GM12878 (cell line): ENCODE measurements around the gene RPS6KA2. TPM values are rescaled to one million over a fixed set of nuclear protein-coding genes. Genes with fewer than 3 reads are reported as not detected.

Experiments
- ATAC-seq: fragments of 200-7000 bp; cut with Tn5 transposase; 3 replicates; pipeline ENCODE4 v1.9.1; 2020; ENCODE audit warnings: mild to moderate bottlenecking, moderate library complexity
- BruUV-seq: library from RNA; stranded (reverse); fragments of 400-500 nt; replicated peaks from 2 replicates; lab custom pipeline; 2021; lab: Mats Ljungman, UMichigan
- CTCF ChIA-PET: fragments of 300-600 bp; sonication (Branson Sonifier 250); formaldehyde crosslinking; extraction: SDS; loops from one replicate; lab custom pipeline; 2021; ENCODE audit warnings: inconsistent platforms; lab: Yijun Ruan, JAX
- POLR2A ChIA-PET: fragments of 350-600 bp; formaldehyde crosslinking; extraction: SDS; loops from one replicate; lab custom pipeline; 2021; ENCODE audit warnings: inconsistent platforms; lab: Charles Lee
- RAD21 ChIA-PET: fragments of 300-600 bp; sonication (Branson Sonifier 250); formaldehyde crosslinking; loops from one replicate; lab custom pipeline; 2023; ENCODE audit warnings: antibody characterized with exemption; ENCODE audit not compliant: unreplicated experiment; lab: Charles Lee
- SMC1A ChIA-PET: fragments of 300-600 bp; sonication (Branson Sonifier 250); formaldehyde crosslinking; loops from one replicate; lab custom pipeline; 2023; ENCODE audit not compliant: unreplicated experiment, uncharacterized antibody; lab: Charles Lee
- DNase-seq: peaks from one replicate; pipeline ENCODE4 v3.0.0-alpha.2; 2011; ENCODE audit warnings: low read depth, low spot score
- FAIRE-seq: peaks from 3 replicates; lab custom pipeline; 2011; peaks lifted over from hg19 to GRCh38; lab: Jason Lieb, UNC
- H2AFZ ChIP-seq: 2 replicates; pipeline ENCODE4 v1.6.0; 2011; ENCODE audit warnings: low read depth, low read length, control low read depth; ENCODE audit not compliant: control insufficient read depth
- H3K27ac ChIP-seq: 2 replicates; pipeline ENCODE4 v1.5.1; 2011; ENCODE audit warnings: control low read depth; ENCODE audit not compliant: control insufficient read depth, insufficient read depth
- H3K27me3 ChIP-seq, 2 experiments: replicated peaks in 1 of 2; 2 replicates each; pipeline versions ENCODE4 v1.6.0 to v1.6.1; 2011; ENCODE audit warnings: low read length in 1 of 2; ENCODE audit not compliant: control insufficient read depth in 2 of 2, insufficient read depth in 2 of 2
- H3K36me3 ChIP-seq, 2 experiments: 2 replicates each; pipeline ENCODE4 v1.5.1; 2011; ENCODE audit warnings: low read length in 1 of 2; ENCODE audit not compliant: control insufficient read depth in 2 of 2, insufficient read depth in 2 of 2
- H3K4me1 ChIP-seq: 2 replicates; pipeline ENCODE4 v1.6.1; 2011; ENCODE audit warnings: mild to moderate bottlenecking, low read length, moderate library complexity, mixed read lengths; ENCODE audit not compliant: control insufficient read depth, insufficient read depth
- H3K4me2 ChIP-seq: 2 replicates; pipeline ENCODE4 v1.6.0; 2011; ENCODE audit warnings: control low read depth; ENCODE audit not compliant: control insufficient read depth, insufficient read depth
- H3K4me3 ChIP-seq: fragments of 200-600 bp; sonication (generic); 2 replicates; pipeline ENCODE4 v1.5.1; 2016
- H3K79me2 ChIP-seq: 2 replicates; pipeline ENCODE4 v1.6.0; 2011; ENCODE audit warnings: low read length; ENCODE audit not compliant: control insufficient read depth, insufficient read depth
- H3K9ac ChIP-seq: 2 replicates; pipeline ENCODE4 v1.8.0; 2011; ENCODE audit warnings: low read length, control low read depth, mixed read lengths; ENCODE audit not compliant: control insufficient read depth, insufficient read depth
- H3K9me3 ChIP-seq: replicated peaks from 3 replicates; pipeline ENCODE4 v1.5.1; 2011; ENCODE audit warnings: mild to moderate bottlenecking, low read length; ENCODE audit not compliant: control insufficient read depth, insufficient read depth
- H4K20me1 ChIP-seq: 2 replicates; pipeline ENCODE4 v1.6.0; 2011; ENCODE audit not compliant: control insufficient read depth, insufficient read depth
- ATF3 ChIP-seq: IDR thresholded peaks from 2 replicates; pipeline ENCODE4 v1.6.1; 2011; ENCODE audit warnings: low read depth, mild to moderate bottlenecking, low read length, moderate library complexity, borderline replicate concordance; ENCODE audit errors: extremely low read depth
- E2F8 ChIP-seq: fragments of 450-650 bp; IDR thresholded peaks from 2 replicates; pipeline ENCODE4 v1.6.1; 2018; ENCODE audit warnings: mild to moderate bottlenecking, low read depth, moderate library complexity; ENCODE audit not compliant: partially characterized antibody
- KDM1A ChIP-seq: fragments of 200-600 bp; sonication (generic); IDR thresholded peaks from 2 replicates; pipeline ENCODE4 v1.6.1; 2016; ENCODE audit warnings: borderline replicate concordance
- MEF2A ChIP-seq: IDR thresholded peaks from 2 replicates; pipeline ENCODE4 v1.6.1; 2011; ENCODE audit warnings: low read depth, mild to moderate bottlenecking, low read length, moderate library complexity; ENCODE audit not compliant: insufficient read depth
- PAX8 ChIP-seq: fragments of 450-650 bp; IDR thresholded peaks from 2 replicates; pipeline ENCODE4 v1.6.1; 2017; ENCODE audit warnings: mild to moderate bottlenecking, moderate library complexity
- REST ChIP-seq: IDR thresholded peaks from 2 replicates; pipeline ENCODE4 v1.6.1; 2012; ENCODE audit warnings: mild to moderate bottlenecking, low read depth, low read length
- WGBS: methylation state at CpG from one replicate; pipeline ENCODE4 v1.1.6; 2016; ENCODE audit warnings: low lambda C conversion rate; ENCODE audit not compliant: insufficient replicate concordance, insufficient coverage; ENCODE audit errors: missing lambda C conversion rate; 5-methylcytosine and 5-hydroxymethylcytosine counted together
- in situ Hi-C: fragments of 300-500 bp; cut with MboI; formaldehyde crosslinking; loops from 9 replicates; pipeline ENCODE4 v1.14.3; 2018; ENCODE audit warnings: mixed read lengths
- intact Hi-C: fragments of 100-400 bp; cut with micrococcal nuclease; formaldehyde crosslinking; loops from one replicate; pipeline ENCODE4 v1.14.2; 2022; ENCODE audit not compliant: unreplicated experiment
- polyA plus RNA-seq, 11 experiments: library from polyadenylated mRNA; depleted of rRNA in 4 of 11; unstranded in 6 of 11; stranded (reverse) in 5 of 11; fragments of >200 nt; fragmentation: Nextera tagmentation in 4 of 11; fragmentation: Illumina TruSeq in 1 of 11; extraction: Ambion mirVana in 4 of 11; extraction: Trizol in 1 of 11; gene quantifications; 1 replicate in 1 of 11; 2 replicates in 10 of 11; pipeline versions ENCODE4 v1.2.1 to v1.2.3, GENCODE V29; 2011 to 2016; ENCODE audit warnings: inconsistent platforms in 2 of 11, missing spikeins in 2 of 11, low read depth in 1 of 11
- total RNA-seq, 4 experiments: library from RNA; depleted of rRNA in 3 of 4; stranded (reverse); fragments of >200 nt in 3 of 4; fragmentation: Illumina TruSeq in 1 of 4; extraction: Trizol in 1 of 4; gene quantifications; 2 replicates each; pipeline versions ENCODE4 v1.2.1 to v1.2.3, GENCODE V29; 2013 to 2021
- TF ChIP-seq, protein P1 (sequence below): fragments of 450-650 bp; IDR thresholded peaks from 2 replicates; pipeline ENCODE4 v1.6.1; 2017; ENCODE audit warnings: mild to moderate bottlenecking

The RPS6KA2 gene
- total and polyA plus RNA-seq, 10 of the 15 experiments (the other 5 are each of a cell fraction or from before 2014, with no cell fraction given) = 0.02 to 1.0 (median 0.22) TPM; not detected in 1

- TF ChIP-seq E2F8 (no peak), PAX8 (no peak)
Measured at GRCh38 chr6:166559662-166560061, 67.4 kb downstream of the RPS6KA2 start (continued).

- DNase-seq = no peak
- Histone ChIP-seq H3K4me1 (no peaks in the 10 kb centered on the region), H3K27ac (no peak overlapping the region), H4K20me1 (no peaks in the 10 kb centered on the region), H3K4me3 (no peak overlapping the region), H3K27me3 (no peaks in the 10 kb centered on the region), H3K9me3 (no peaks in the 10 kb centered on the region; the same call in 2 of the 3 replicates), H3K4me2 (no peak overlapping the region), H3K9ac (no peak overlapping the region), H3K79me2 (no peaks in the 10 kb centered on the region), H3K36me3 (no peaks in the 10 kb centered on the region), H2AFZ (no peak overlapping the region)
- TF ChIP-seq, protein P1, sequence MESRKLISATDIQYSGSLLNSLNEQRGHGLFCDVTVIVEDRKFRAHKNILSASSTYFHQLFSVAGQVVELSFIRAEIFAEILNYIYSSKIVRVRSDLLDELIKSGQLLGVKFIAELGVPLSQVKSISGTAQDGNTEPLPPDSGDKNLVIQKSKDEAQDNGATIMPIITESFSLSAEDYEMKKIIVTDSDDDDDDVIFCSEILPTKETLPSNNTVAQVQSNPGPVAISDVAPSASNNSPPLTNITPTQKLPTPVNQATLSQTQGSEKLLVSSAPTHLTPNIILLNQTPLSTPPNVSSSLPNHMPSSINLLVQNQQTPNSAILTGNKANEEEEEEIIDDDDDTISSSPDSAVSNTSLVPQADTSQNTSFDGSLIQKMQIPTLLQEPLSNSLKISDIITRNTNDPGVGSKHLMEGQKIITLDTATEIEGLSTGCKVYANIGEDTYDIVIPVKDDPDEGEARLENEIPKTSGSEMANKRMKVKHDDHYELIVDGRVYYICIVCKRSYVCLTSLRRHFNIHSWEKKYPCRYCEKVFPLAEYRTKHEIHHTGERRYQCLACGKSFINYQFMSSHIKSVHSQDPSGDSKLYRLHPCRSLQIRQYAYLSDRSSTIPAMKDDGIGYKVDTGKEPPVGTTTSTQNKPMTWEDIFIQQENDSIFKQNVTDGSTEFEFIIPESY = no peak
- TF ChIP-seq KDM1A (no peak), ATF3 (no peak), MEF2A (no peak), REST (no peak)
- ATAC-seq = no peak
- intact Hi-C loops (no loop called here), in situ Hi-C loops (no loop called here)
- no peak for FAIRE-seq
- CTCF ChIA-PET = no interaction called here
- POLR2A ChIA-PET = no interaction called here
- RAD21 ChIA-PET = no interaction called here
- 49% methylated on average over 5 of the region's 5 CpGs for whole genome bisulfite sequencing
- no TSS peak for BruUV-seq
- SMC1A ChIA-PET = no interaction called here
Measured at GRCh38 chr6:166559211-166559610, 67.8 kb downstream of the RPS6KA2 start.
